Measurements from ENCODE around the gene LRRC8E. TPM values are rescaled to one million over a fixed set of nuclear protein-coding genes. Genes with fewer than 3 reads are reported as not detected.
"Not testable (repeated sequence)": the region's sequence is repeated elsewhere in the genome, so short reads cannot be mapped to it uniquely, and the experiment has no call there.

LRRC8E gene
- total and polyA plus RNA-seq, 3 donors from 2014 or later, result 0.79 to 1.4 (median 0.92) TPM

GRCh38 chr19:7916103-7916954 is 28.0 kb downstream of the LRRC8E start:
- peaks cover 16% of the 10 kb centered on the region for H3K4me1 ChIP-seq
- no peak overlapping the region for H3K27ac ChIP-seq

GRCh38 chr19:7916955-7917266 is 28.6 kb downstream of the LRRC8E start:
- Histone ChIP-seq H3K9me3 (no peaks in the 10 kb centered on the region), H3K36me3 (ENCODE audit: low read depth, missing control alignments) (no peaks in the 10 kb centered on the region), H3K4me1 (peaks cover 22% of the 10 kb centered on the region), H3K4me3 (no peak overlapping the region), H3K27me3 (no peaks in the 10 kb centered on the region), H3K27ac (no peak overlapping the region)
- DNase-seq, result no peak
- 14% methylated on average over 2 to 12 of the region's 12 CpGs for WGBS, 2 donors
- TF ChIP-seq POLR2A (IDR thresholded peaks at IDR 0.05) (no peak), CTCF (IDR thresholded peaks at IDR 0.05) (no peak)
- intact Hi-C loops (cut with DNase I; ENCODE audit: low total_unique reads), result no loop called here

More at GRCh38 chr19:7916103-7916954, 28.0 kb downstream of the LRRC8E start:
- Histone ChIP-seq H3K9me3 (no peaks in the 10 kb centered on the region), H3K27me3 (no peaks in the 10 kb centered on the region), H3K4me3 (peak overlapping the region in 1 of 2 donors; percentile 21), H3K36me3 (ENCODE audit: low read depth, missing control alignments) (no peaks in the 10 kb centered on the region)
- TF ChIP-seq CTCF (IDR thresholded peaks at IDR 0.05) (no peak), POLR2A (IDR thresholded peaks at IDR 0.05) (no peak)
- WGBS, 2 donors, result 3% methylated on average over 34 to 45 of the region's 104 CpGs
- intact Hi-C loops (cut with DNase I; ENCODE audit: low total_unique reads), result no loop called here
- no peak for DNase-seq

GRCh38 chr19:7917267-7918061 is 29.2 kb downstream of the LRRC8E start:
- peaks cover 27% of the 10 kb centered on the region for H3K4me1 ChIP-seq
- WGBS, 2 donors, result 3 to 4% methylated on average over 5 to 58 of the region's 71 CpGs

GRCh38 chr19:7918062-7918614 is 29.8 kb downstream of the LRRC8E start:
- H3K27ac ChIP-seq; intact Hi-C loops (cut with DNase I; ENCODE audit: low total_unique reads); H3K9me3 ChIP-seq; H3K27me3 ChIP-seq; H3K36me3 ChIP-seq (ENCODE audit: low read depth, missing control alignments); DNase-seq: not testable (repeated sequence)
- 29 to 46% methylated on average over 28 to 29 of the region's 29 CpGs for WGBS, 2 donors
- Histone ChIP-seq H3K4me3 (peak overlapping the region in 1 of 2 donors; percentile 20), H3K4me1 (peaks cover 27% of the 10 kb centered on the region)

More at GRCh38 chr19:7917267-7918061, 29.2 kb downstream of the LRRC8E start:
- peak overlapping the region in 1 of 2 donors; percentile 20 for H3K4me3 ChIP-seq
- no peaks in the 10 kb centered on the region for H3K27me3 ChIP-seq
- no peak overlapping the region for H3K27ac ChIP-seq
- H3K36me3 ChIP-seq (ENCODE audit: low read depth, missing control alignments), result no peaks in the 10 kb centered on the region
- H3K9me3 ChIP-seq, result no peaks in the 10 kb centered on the region
- peak; percentile 50 for DNase-seq
- intact Hi-C loops (cut with DNase I; ENCODE audit: low total_unique reads), result no loop called here
- no peak for TF ChIP-seq POLR2A (IDR thresholded peaks at IDR 0.05)
- TF ChIP-seq CTCF (IDR thresholded peaks at IDR 0.05), result peak in 1 of 3 experiments; percentile 45
